Measurements from ENCODE around the gene COQ4.

DNA sequence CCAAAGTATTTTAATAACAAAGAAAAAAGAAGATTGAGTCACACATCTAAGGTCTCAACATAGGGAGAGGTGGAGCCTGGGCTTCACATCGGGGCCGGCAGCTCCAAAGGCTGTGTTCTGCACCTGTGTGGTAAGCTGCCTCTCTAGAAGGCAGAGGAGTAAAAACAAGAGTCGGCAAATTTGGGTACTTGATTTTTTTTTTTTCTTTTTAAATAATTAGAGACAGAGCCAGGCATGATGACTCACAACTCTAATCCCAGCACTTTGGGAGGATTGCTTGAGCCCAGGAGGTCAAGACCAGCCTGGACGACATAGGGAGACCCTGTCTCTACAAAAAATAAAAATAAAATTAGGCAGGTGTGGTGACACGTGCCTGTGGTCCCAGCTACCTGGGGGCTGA lies 53.2 kb downstream of the COQ4 start:
- TF ChIP-seq TCF4 (CRISPR knock-in tag; IDR thresholded peaks at IDR 0.05; ENCODE audit: borderline replicate concordance), result no peak
- TF ChIP-seq, protein P1, sequence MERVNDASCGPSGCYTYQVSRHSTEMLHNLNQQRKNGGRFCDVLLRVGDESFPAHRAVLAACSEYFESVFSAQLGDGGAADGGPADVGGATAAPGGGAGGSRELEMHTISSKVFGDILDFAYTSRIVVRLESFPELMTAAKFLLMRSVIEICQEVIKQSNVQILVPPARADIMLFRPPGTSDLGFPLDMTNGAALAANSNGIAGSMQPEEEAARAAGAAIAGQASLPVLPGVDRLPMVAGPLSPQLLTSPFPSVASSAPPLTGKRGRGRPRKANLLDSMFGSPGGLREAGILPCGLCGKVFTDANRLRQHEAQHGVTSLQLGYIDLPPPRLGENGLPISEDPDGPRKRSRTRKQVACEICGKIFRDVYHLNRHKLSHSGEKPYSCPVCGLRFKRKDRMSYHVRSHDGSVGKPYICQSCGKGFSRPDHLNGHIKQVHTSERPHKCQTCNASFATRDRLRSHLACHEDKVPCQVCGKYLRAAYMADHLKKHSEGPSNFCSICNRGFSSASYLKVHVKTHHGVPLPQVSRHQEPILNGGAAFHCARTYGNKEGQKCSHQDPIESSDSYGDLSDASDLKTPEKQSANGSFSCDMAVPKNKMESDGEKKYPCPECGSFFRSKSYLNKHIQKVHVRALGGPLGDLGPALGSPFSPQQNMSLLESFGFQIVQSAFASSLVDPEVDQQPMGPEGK (CRISPR knock-in tag; IDR thresholded peaks at IDR 0.05; ENCODE audit: borderline replicate concordance), result no peak
- TF ChIP-seq ZFP30 (CRISPR knock-in tag; IDR thresholded peaks at IDR 0.05), result no peak
- TF ChIP-seq ARNTL (CRISPR knock-in tag; IDR thresholded peaks at IDR 0.05; ENCODE audit: borderline replicate concordance, low read depth), result no peak
- no peak for TF ChIP-seq TOX (CRISPR knock-in tag; IDR thresholded peaks at IDR 0.05; ENCODE audit: borderline replicate concordance)
- TF ChIP-seq RARB (CRISPR knock-in tag; IDR thresholded peaks at IDR 0.05), result no peak
- TF ChIP-seq BACH2 (CRISPR knock-in tag; IDR thresholded peaks at IDR 0.05; ENCODE audit: borderline replicate concordance), result no peak
- TF ChIP-seq ZNF8 (CRISPR knock-in tag; IDR thresholded peaks at IDR 0.05), result no peak
- TF ChIP-seq ISL1 (CRISPR knock-in tag; IDR thresholded peaks at IDR 0.05), result no peak
- TF ChIP-seq ZFP3 (CRISPR knock-in tag; IDR thresholded peaks at IDR 0.05), result no peak
- no peak for TF ChIP-seq CSRNP3 (CRISPR knock-in tag; IDR thresholded peaks at IDR 0.05)
- TF ChIP-seq ZNF565 (CRISPR knock-in tag; conservative IDR thresholded peaks at IDR 0.05; ENCODE audit: low read depth), result no peak
- no peak for TF ChIP-seq OSR1 (CRISPR knock-in tag; IDR thresholded peaks at IDR 0.05)
